HS-27A (cell line): Measurements from ENCODE around the gene CD300LG.
"Not testable (repeated sequence)": the region's sequence is repeated elsewhere in the genome, so short reads cannot be mapped to it uniquely, and the experiment has no call there.

Experiments used
- DNase-seq: peaks from one replicate; pipeline ENCODE4 v3.0.0-alpha.2; 2012; ENCODE audit warnings: low read depth, missing footprints

The CD300LG gene

GRCh38 chr17:43879723-43880419 lies 32.9 kb downstream of the CD300LG start:
- no peak for DNase-seq

- DNase-seq, result no peak
These were observed 33.5 kb downstream of the CD300LG start for GRCh38 chr17:43880420-43880991.

GRCh38 chr17:43881181-43881580 lies 34.2 kb downstream of the CD300LG start:
- DNase-seq, result no peak

- no peak for DNase-seq
These were observed 35.0 kb downstream of the CD300LG start for GRCh38 chr17:43881758-43882505.

GRCh38 chr17:43882761-43883415 lies 35.9 kb downstream of the CD300LG start:
- DNase-seq, result no peak

GRCh38 chr17:43888548-43888947 lies 41.6 kb downstream of the CD300LG start:
- no peak for DNase-seq

- DNase-seq, result no peak
These were observed 43.3 kb downstream of the CD300LG start for GRCh38 chr17:43890240-43890639.

GRCh38 chr17:43891851-43892646 lies 45.1 kb downstream of the CD300LG start:
- DNase-seq, result no peak

GRCh38 chr17:43892647-43892952 lies 45.6 kb downstream of the CD300LG start:
- DNase-seq, result no peak

- DNase-seq, result not testable (repeated sequence)
These were observed 47.5 kb downstream of the CD300LG start for GRCh38 chr17:43894494-43894893.

GRCh38 chr17:43897831-43898230 lies 50.9 kb downstream of the CD300LG start:
- no peak for DNase-seq

GRCh38 chr17:43898446-43898845 lies 51.5 kb downstream of the CD300LG start:
- DNase-seq, result no peak

GRCh38 chr17:43900183-43900857 lies 53.3 kb downstream of the CD300LG start:
- DNase-seq, result peak; percentile 14

- DNase-seq, result no peak
These were observed 54.1 kb downstream of the CD300LG start for GRCh38 chr17:43900858-43901754.

- DNase-seq, result no peak
These were observed 55.0 kb downstream of the CD300LG start for GRCh38 chr17:43901861-43902589.

- no peak for DNase-seq
These were observed 58.5 kb downstream of the CD300LG start for GRCh38 chr17:43905400-43905984.

GRCh38 chr17:43905985-43906852 lies 59.2 kb downstream of the CD300LG start:
- no peak for DNase-seq

- DNase-seq, result no peak
These were observed 60.0 kb downstream of the CD300LG start for GRCh38 chr17:43906951-43907424.
